ENCODE results near the gene COL4A2. TPM values are rescaled to one million over a fixed set of nuclear protein-coding genes. Genes with fewer than 3 reads are reported as not detected.

COL4A2 gene
- total RNA-seq, 4 donors from 2014 or later, result 97.6 to 193 (median 131) TPM

GRCh38 chr13:110283736-110284517, 23.2 kb upstream of the COL4A2 start:
- WGBS, 2 donors, result 82 to 83% methylated on average over 3 to 7 of the region's 7 CpGs
- Histone ChIP-seq H3K4me1 (peaks cover 5 to 7% of the 10 kb centered on the region in 2 donors), H3K36me3 (no peaks in the 10 kb centered on the region), H3K9me3 (no peaks in the 10 kb centered on the region), H3K4me3 (replicated peaks in 1 of 3) (no peak overlapping the region), H3K27me3 (no peaks in the 10 kb centered on the region), H3K27ac (no peak overlapping the region)
- no peak for TF ChIP-seq CTCF (IDR thresholded peaks at IDR 0.05)
- no peak for TF ChIP-seq POLR2A (IDR thresholded peaks at IDR 0.05)
- no peak for DNase-seq
- intact Hi-C loops (cut with DNase I), result no loop called here

DNA sequence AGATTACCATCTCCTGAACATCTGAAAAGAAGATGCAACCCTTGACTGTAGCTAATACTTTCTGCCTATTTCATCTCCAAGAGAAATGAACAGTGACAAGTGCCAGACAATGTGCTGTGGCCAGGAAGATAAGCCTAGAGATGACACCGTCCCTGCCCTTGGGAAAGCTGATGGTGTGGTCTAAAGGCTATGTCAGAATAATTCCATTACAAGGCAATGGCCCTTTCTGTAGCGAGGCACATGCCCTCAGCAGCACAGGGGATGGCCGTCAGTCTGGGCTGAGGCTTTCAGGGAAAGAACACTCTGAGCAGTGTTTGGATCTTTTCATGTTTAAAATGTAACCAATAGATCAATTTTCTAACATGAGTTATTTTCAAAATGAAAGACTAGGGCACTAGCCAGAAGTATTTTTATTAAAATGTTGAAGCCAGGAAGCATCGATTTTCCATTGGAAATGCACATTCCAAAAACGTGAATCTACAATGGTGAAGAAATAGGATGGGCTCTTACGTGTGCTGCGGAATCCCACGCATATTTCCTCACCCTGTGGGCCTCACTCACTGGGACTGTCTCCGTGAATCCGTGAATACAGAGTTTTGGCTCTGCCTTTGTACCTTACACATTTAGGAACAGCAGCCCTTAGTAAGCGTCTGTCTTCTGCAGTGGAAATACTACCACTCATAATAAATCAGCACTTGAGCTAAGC, 22.2 kb upstream of the COL4A2 start:
- no peak overlapping the region for H3K27ac ChIP-seq
- no peak for TF ChIP-seq CTCF (IDR thresholded peaks at IDR 0.05)
- no peak for TF ChIP-seq POLR2A (IDR thresholded peaks at IDR 0.05)
- H3K36me3 ChIP-seq, result no peaks in the 10 kb centered on the region
- H3K27me3 ChIP-seq, result no peaks in the 10 kb centered on the region
- H3K4me1 ChIP-seq, result peaks cover 5 to 7% of the 10 kb centered on the region in 2 donors
- H3K4me3 ChIP-seq (replicated peaks in 1 of 3), result no peak overlapping the region
- H3K9me3 ChIP-seq, result no peaks in the 10 kb centered on the region
- no peak for DNase-seq
- WGBS, 2 donors, result 88 to 90% methylated on average over 11 of the region's 11 CpGs
- intact Hi-C loops (cut with DNase I), result no loop called here

GRCh38 chr13:110285991-110286832, 20.9 kb upstream of the COL4A2 start:
- H3K9me3 ChIP-seq, result no peaks in the 10 kb centered on the region
- intact Hi-C loops (cut with DNase I), result no loop called here
- H3K4me3 ChIP-seq (replicated peaks in 1 of 3), result no peak overlapping the region
- H3K27ac ChIP-seq, result no peak overlapping the region
- no peaks in the 10 kb centered on the region for H3K27me3 ChIP-seq
- no peaks in the 10 kb centered on the region for H3K36me3 ChIP-seq
- no peak for DNase-seq
- 84 to 91% methylated on average over 12 to 14 of the region's 14 CpGs for WGBS, 2 donors
- H3K4me1 ChIP-seq, result peaks cover 5 to 7% of the 10 kb centered on the region in 2 donors
- TF ChIP-seq CTCF (IDR thresholded peaks at IDR 0.05) (no peak), POLR2A (IDR thresholded peaks at IDR 0.05) (no peak)

DNA sequence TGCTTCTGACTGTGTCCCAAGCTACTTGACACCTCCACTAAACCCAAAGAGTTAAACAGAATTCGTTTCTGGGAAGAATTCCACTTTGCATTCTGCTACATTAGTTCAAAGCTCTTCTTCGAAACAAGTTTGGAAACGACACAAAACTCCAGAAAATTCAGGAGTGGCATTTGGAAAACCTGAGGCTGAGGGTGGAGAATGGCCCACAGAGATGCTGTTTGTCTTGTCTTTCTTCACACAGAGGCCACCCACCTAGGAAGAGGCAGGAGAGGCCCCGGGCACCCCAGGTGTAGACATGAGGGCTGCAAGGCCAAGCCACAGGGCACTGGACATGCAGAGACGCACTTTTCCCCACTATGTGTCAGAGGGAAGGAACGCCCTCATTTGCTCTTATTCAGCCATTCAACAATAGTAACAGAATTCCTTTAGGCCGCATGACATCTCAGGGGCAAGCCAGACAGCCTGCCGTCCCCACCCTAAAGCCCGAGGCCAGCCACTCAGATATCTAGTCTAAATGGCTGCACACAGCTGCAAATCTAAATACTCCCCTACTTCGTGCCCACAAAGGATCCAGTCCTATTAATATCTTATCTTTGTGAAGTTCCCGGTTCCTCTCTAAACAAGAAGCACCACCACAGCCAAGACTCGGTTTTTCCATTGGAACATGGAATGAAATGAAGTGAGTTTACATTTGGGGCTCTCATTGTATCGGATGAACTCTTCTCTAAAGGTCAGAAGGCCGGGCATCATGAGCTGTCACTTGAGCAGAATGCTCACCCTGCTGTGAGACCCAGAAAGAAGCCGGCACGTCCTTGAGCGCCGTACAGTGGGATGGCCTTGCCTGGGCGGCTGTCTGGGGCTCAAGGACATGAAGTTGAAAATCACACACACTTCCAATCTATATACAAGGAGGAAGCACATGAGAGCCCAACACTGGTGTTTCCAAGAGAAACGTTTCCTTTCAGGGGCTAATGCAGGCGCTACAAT, 20.0 kb upstream of the COL4A2 start:
- H3K27me3 ChIP-seq, result no peaks in the 10 kb centered on the region
- H3K4me1 ChIP-seq, result peaks cover 5 to 7% of the 10 kb centered on the region in 2 donors
- H3K27ac ChIP-seq, result no peak overlapping the region
- 74 to 81% methylated on average over 21 of the region's 21 CpGs for WGBS, 2 donors
- no peaks in the 10 kb centered on the region for H3K9me3 ChIP-seq
- no peaks in the 10 kb centered on the region for H3K36me3 ChIP-seq
- TF ChIP-seq POLR2A (IDR thresholded peaks at IDR 0.05), result no peak
- no peak for TF ChIP-seq CTCF (IDR thresholded peaks at IDR 0.05)
- intact Hi-C loops (cut with DNase I), result no loop called here
- no peak overlapping the region for H3K4me3 ChIP-seq (replicated peaks in 1 of 3)
- no peak for DNase-seq
